HepG2 (cell line): ENCODE results near the gene NCOA6. TPM values are rescaled to one million over a fixed set of nuclear protein-coding genes. Genes with fewer than 3 reads are reported as not detected.

Experiments
- ATAC-seq: fragments of 200-7000 bp; cut with Tn5 transposase; 3 replicates; pipeline ENCODE4 v1.9.1; 2020; ENCODE audit warnings: mild to moderate bottlenecking, moderate library complexity
- BruUV-seq: library from RNA; stranded (reverse); fragments of 400-500 nt; replicated peaks from 2 replicates; lab custom pipeline; 2021; lab: Mats Ljungman, UMichigan
- CTCF ChIA-PET: fragments of 300-600 bp; formaldehyde crosslinking; extraction: SDS; loops from one replicate; lab custom pipeline; 2021; ENCODE audit warnings: low total read pairs, inconsistent platforms, low intra/inter-chr PET ratio; lab: Yijun Ruan, JAX
- POLR2A ChIA-PET: fragments of 350-600 bp; sonication (Branson Sonifier 250); formaldehyde crosslinking; loops from one replicate; lab custom pipeline; 2020; ENCODE audit warnings: antibody characterized with exemption, inconsistent platforms; lab: Yijun Ruan, JAX
- DNase-seq: peaks from one replicate; pipeline ENCODE4 v3.0.0-alpha.2; 2015; ENCODE audit warnings: low spot score
- FAIRE-seq: peaks from 3 replicates; lab custom pipeline; 2011; peaks lifted over from hg19 to GRCh38; lab: Jason Lieb, UNC
- H2AFZ ChIP-seq: one replicate; pipeline ENCODE4 v1.6.1; 2011; ENCODE audit warnings: low read length, inconsistent platforms
- H3K27ac ChIP-seq: fragments of 300-600 bp; 3 replicates; pipeline ENCODE4 v1.8.0; 2011; ENCODE audit warnings: mixed run types, mild to moderate bottlenecking, mixed read lengths, low read length, inconsistent platforms; ENCODE audit not compliant: insufficient read depth; ENCODE audit errors: extremely low read length
- H3K27me3 ChIP-seq, 2 experiments: fragments of 200-600 bp in 1 of 2; 2 replicates in 1 of 2; 3 replicates in 1 of 2; pipeline versions ENCODE4 v1.6.0 to v1.8.0; 2011; ENCODE audit warnings: low read length in 2 of 2, mild to moderate bottlenecking in 2 of 2, moderate library complexity in 2 of 2, inconsistent platforms in 1 of 2; ENCODE audit not compliant: insufficient read depth in 2 of 2, control insufficient read depth in 1 of 2
- H3K36me3 ChIP-seq, 2 experiments: fragments of 200-600 bp in 1 of 2; replicated peaks in 1 of 2; 2 replicates in 1 of 2; 3 replicates in 1 of 2; pipeline versions ENCODE4 v1.5.1 to v1.8.0; 2011; ENCODE audit warnings: low read length in 2 of 2, inconsistent platforms in 1 of 2; ENCODE audit not compliant: insufficient read depth in 2 of 2, control insufficient read depth in 1 of 2
- H3K4me1 ChIP-seq: 2 replicates; pipeline ENCODE4 v1.5.1; 2012; ENCODE audit warnings: low read length, inconsistent platforms; ENCODE audit not compliant: insufficient read depth
- H3K4me2 ChIP-seq: 2 replicates; pipeline ENCODE4 v1.6.0; 2011; ENCODE audit warnings: low read depth, low read length, inconsistent platforms
- H3K4me3 ChIP-seq, 3 experiments: fragments of 200-600 bp in 1 of 3; sonication (generic), shearing (Covaris generic) in 1 of 3; replicated peaks in 1 of 3; 2 replicates each; pipeline ENCODE4 v1.5.1; 2011 to 2016; ENCODE audit warnings: low read length in 3 of 3, inconsistent platforms in 2 of 3, low read depth in 2 of 3, mild to moderate bottlenecking in 2 of 3, control low read depth in 1 of 3, mixed read lengths in 1 of 3; ENCODE audit not compliant: insufficient read depth in 1 of 3
- H3K79me2 ChIP-seq: one replicate; pipeline ENCODE4 v1.6.1; 2011; ENCODE audit warnings: low read length, inconsistent platforms; ENCODE audit not compliant: insufficient read depth
- H3K9ac ChIP-seq: 2 replicates; pipeline ENCODE4 v1.6.0; 2011; ENCODE audit warnings: mild to moderate bottlenecking, low read depth, low read length, inconsistent platforms; ENCODE audit not compliant: insufficient read depth
- H3K9me3 ChIP-seq: 2 replicates; pipeline ENCODE4 v1.5.1; 2012; ENCODE audit warnings: mild to moderate bottlenecking, low read length
- H4K20me1 ChIP-seq: 2 replicates; pipeline ENCODE4 v1.6.0; 2011; ENCODE audit warnings: inconsistent platforms, mild to moderate bottlenecking, low read length, moderate library complexity; ENCODE audit not compliant: insufficient read depth
- CHD2 ChIP-seq: IDR thresholded peaks from 2 replicates; pipeline ENCODE4 v1.6.1; 2011; ENCODE audit warnings: low read depth, low read length, improper control_type of control experiment
- GZF1 ChIP-seq: sonication (generic); formaldehyde crosslinking; IDR thresholded peaks from 2 replicates; pipeline ENCODE4 v1.5.1; 2020; ENCODE audit warnings: mild to moderate bottlenecking, missing genetic modification reagents
- HDAC2 ChIP-seq: sonication (generic); formaldehyde crosslinking; IDR thresholded peaks from 2 replicates; pipeline ENCODE4 v1.4.0; 2020; ENCODE audit warnings: missing genetic modification reagents
- HOXA7 ChIP-seq: sonication (generic); formaldehyde crosslinking; IDR thresholded peaks from 2 replicates; pipeline ENCODE4 v1.8.1; 2022; ENCODE audit warnings: mild to moderate bottlenecking, missing genetic modification reagents, moderate library complexity
- IRX3 ChIP-seq: sonication (generic); formaldehyde crosslinking; IDR thresholded peaks from 2 replicates; pipeline ENCODE4 v1.8.1; 2023; ENCODE audit warnings: mild to moderate bottlenecking, low read depth, missing genetic modification reagents, borderline replicate concordance
- LCORL ChIP-seq, 2 experiments: fragments of 450-650 bp in 1 of 2; sonication (generic) in 1 of 2; formaldehyde crosslinking in 1 of 2; IDR thresholded peaks; 2 replicates each; pipeline versions ENCODE4 v1.5.0 to v1.6.1; 2017 to 2020; ENCODE audit warnings: antibody characterized with exemption in 1 of 2, missing genetic modification reagents in 1 of 2
- PPARG ChIP-seq: conservative IDR thresholded peaks from 2 replicates; pipeline ENCODE4 v1.6.1; 2016; ENCODE audit warnings: missing biosample characterization, missing genetic modification reagents
- SIN3A ChIP-seq: IDR thresholded peaks from 2 replicates; pipeline ENCODE4 v1.6.1; 2011; ENCODE audit warnings: low read depth, mild to moderate bottlenecking, control low read depth, low read length, borderline replicate concordance
- ZNF12 ChIP-seq: sonication (generic); formaldehyde crosslinking; IDR thresholded peaks from 2 replicates; pipeline ENCODE4 v1.5.0; 2020; ENCODE audit warnings: missing genetic modification reagents
- ZNF180 ChIP-seq: sonication (generic); formaldehyde crosslinking; IDR thresholded peaks from 2 replicates; pipeline ENCODE4 v1.4.0; 2020; ENCODE audit warnings: low read depth, missing genetic modification reagents, borderline replicate concordance
- ZNF430 ChIP-seq: sonication (generic); formaldehyde crosslinking; IDR thresholded peaks from 2 replicates; pipeline ENCODE4 v1.9.0; 2021; ENCODE audit warnings: mild to moderate bottlenecking, missing genetic modification reagents
- WGBS: methylation state at CpG from one replicate; pipeline ENCODE4 v1.1.6; 2017; ENCODE audit warnings: low lambda C conversion rate; 5-methylcytosine and 5-hydroxymethylcytosine counted together
- in situ Hi-C: cut with HindIII; loops from 2 replicates; pipeline ENCODE4 v1.10.0; 2017; ENCODE audit warnings: low pct_unique_long_range_greater_than_20kb; ENCODE audit not compliant: extremely low pct_ligation_motif_present
- intact Hi-C: fragments of 100-400 bp; cut with micrococcal nuclease; formaldehyde crosslinking; loops from one replicate; pipeline ENCODE4 v1.10.0; 2022; ENCODE audit not compliant: unreplicated experiment
- polyA plus RNA-seq, 8 experiments: library from polyadenylated mRNA; depleted of rRNA in 3 of 8; stranded (reverse) in 7 of 8; unstranded in 1 of 8; fragments of >200 nt; fragmentation: Illumina TruSeq in 4 of 8; extraction: Trizol in 4 of 8; gene quantifications; 2 replicates each; pipeline versions ENCODE4 v1.2.1 to v1.2.3, GENCODE V29; 2011 to 2016; ENCODE audit warnings: low read depth in 4 of 8, missing spikeins in 1 of 8, mixed read lengths in 1 of 8; ENCODE audit not compliant: insufficient read depth in 1 of 8
- total RNA-seq, 5 experiments: library from RNA; depleted of rRNA; stranded (reverse); fragments of >200 nt; fragmentation: Illumina TruSeq; extraction: Trizol; gene quantifications; 2 replicates each; pipeline ENCODE4 v1.2.3, GENCODE V29; 2016; ENCODE audit warnings: low read depth in 1 of 5
- TF ChIP-seq, protein P1 (sequence below): fragments of 450-650 bp; IDR thresholded peaks from 2 replicates; pipeline ENCODE4 v1.6.1; 2017
- TF ChIP-seq, protein P2 (sequence below): sonication (generic); formaldehyde crosslinking; IDR thresholded peaks from 2 replicates; pipeline ENCODE4 v1.9.0; 2021; ENCODE audit warnings: mild to moderate bottlenecking, missing genetic modification reagents

The NCOA6 gene
- total and polyA plus RNA-seq, 2 of the 13 experiments (the other 11 are each of a cell fraction or from before 2014, with no cell fraction given): 11.2 to 29.3 TPM

DNA sequence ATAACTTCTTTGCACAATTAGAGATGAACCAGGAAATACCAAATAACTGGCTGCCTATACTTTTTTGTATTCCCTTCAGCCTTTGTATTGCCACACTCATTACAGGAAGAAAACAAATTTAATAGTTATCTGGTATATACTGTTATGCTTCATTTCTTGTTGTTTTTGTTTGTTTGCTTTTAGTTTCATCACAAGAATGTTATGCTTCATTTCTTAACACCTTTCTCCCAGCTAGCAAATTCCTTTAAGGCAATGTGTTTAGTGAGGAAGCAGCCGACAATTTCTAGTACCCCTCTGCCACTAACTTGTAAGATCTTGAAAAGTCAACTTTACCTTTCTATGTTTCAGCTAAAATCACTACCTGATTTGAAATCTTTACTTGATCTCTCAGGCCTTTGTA lies 1.4 kb downstream of the NCOA6 start (continued):
- no peak for TF ChIP-seq GZF1 (CRISPR knock-in tag)
- TF ChIP-seq, all 625 proteins: peak for 19

DNA sequence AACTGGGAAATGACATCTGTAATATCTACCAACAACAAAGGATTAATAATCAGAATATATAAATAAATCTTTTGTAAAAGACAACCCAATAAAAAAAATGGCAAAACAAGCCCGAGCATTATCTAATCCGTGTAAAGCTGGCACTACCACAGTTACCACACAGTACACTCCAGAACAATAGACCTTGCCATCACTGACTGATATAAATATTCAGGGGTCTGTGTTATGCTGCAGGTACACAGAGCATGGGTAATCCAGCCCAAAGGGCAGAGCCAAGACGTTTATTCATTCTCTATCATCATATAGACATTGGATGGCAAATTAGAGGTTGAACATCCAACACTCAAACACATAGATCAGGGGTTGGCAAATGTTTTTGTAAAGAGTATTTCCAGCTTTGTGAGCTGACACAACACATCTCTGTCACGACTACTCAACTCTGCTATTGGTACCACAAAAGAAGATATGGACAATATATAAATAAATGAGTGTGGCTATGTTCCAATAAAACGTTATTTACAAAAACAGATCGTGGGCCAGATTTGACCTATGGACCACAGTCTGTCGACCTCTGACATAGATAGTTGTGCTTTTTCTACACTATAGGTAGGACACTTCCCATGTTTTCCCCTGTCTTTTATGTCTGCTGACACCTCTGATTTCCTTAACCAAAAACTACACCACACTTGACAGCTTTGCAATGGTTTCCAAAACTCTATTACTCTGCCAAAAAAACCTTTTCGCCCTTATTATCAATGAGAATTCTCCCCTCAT lies 4.5 kb downstream of the NCOA6 start:
- DNase-seq (no peak), ATAC-seq (no peak), FAIRE-seq (no peak)
- Histone ChIP-seq H3K4me2 (peak overlapping the region; percentile 8; the same call in 1 of the 2 replicates), H3K4me1 (peaks cover 41% of the 10 kb centered on the region), H3K27me3 (peaks cover 0 to 3% of the 10 kb centered on the region in 2 experiments; a peak in 1 of 5 replicates), H3K36me3 (no peaks in the 10 kb centered on the region; a peak in 1 of 5 replicates), H3K4me3 (no peak overlapping the region), H3K79me2 (peaks cover 87% of the 10 kb centered on the region), H3K27ac (no peak overlapping the region), H2AFZ (no peak overlapping the region), H4K20me1 (peaks cover 18% of the 10 kb centered on the region), H3K9me3 (no peaks in the 10 kb centered on the region), H3K9ac (no peak overlapping the region)
- ChIA-PET POLR2A (no interaction called here), CTCF (no interaction called here)
- 64% methylated on average over 8 of the region's 8 CpGs for WGBS
- intact Hi-C loops (no loop called here), in situ Hi-C loops (no loop called here)
- no TSS peak for BruUV-seq
- TF ChIP-seq LCORL (IDR thresholded peaks at IDR 0.05) (no peak), LCORL (CRISPR knock-in tag; IDR thresholded peaks at IDR 0.05) (no peak), ZNF12 (CRISPR knock-in tag) (no peak), IRX3 (no peak), HOXA7 (CRISPR knock-in tag) (no peak), PPARG (CRISPR knock-in tag) (peak; percentile 81), CHD2 (no peak), ZNF430 (CRISPR knock-in tag) (no peak), HDAC2 (CRISPR knock-in tag) (no peak), SIN3A (no peak), ZNF180 (CRISPR knock-in tag) (no peak)
- TF ChIP-seq, protein P1, sequence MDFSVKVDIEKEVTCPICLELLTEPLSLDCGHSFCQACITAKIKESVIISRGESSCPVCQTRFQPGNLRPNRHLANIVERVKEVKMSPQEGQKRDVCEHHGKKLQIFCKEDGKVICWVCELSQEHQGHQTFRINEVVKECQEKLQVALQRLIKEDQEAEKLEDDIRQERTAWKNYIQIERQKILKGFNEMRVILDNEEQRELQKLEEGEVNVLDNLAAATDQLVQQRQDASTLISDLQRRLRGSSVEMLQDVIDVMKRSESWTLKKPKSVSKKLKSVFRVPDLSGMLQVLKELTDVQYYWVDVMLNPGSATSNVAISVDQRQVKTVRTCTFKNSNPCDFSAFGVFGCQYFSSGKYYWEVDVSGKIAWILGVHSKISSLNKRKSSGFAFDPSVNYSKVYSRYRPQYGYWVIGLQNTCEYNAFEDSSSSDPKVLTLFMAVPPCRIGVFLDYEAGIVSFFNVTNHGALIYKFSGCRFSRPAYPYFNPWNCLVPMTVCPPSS: no peak
- TF ChIP-seq, protein P2, sequence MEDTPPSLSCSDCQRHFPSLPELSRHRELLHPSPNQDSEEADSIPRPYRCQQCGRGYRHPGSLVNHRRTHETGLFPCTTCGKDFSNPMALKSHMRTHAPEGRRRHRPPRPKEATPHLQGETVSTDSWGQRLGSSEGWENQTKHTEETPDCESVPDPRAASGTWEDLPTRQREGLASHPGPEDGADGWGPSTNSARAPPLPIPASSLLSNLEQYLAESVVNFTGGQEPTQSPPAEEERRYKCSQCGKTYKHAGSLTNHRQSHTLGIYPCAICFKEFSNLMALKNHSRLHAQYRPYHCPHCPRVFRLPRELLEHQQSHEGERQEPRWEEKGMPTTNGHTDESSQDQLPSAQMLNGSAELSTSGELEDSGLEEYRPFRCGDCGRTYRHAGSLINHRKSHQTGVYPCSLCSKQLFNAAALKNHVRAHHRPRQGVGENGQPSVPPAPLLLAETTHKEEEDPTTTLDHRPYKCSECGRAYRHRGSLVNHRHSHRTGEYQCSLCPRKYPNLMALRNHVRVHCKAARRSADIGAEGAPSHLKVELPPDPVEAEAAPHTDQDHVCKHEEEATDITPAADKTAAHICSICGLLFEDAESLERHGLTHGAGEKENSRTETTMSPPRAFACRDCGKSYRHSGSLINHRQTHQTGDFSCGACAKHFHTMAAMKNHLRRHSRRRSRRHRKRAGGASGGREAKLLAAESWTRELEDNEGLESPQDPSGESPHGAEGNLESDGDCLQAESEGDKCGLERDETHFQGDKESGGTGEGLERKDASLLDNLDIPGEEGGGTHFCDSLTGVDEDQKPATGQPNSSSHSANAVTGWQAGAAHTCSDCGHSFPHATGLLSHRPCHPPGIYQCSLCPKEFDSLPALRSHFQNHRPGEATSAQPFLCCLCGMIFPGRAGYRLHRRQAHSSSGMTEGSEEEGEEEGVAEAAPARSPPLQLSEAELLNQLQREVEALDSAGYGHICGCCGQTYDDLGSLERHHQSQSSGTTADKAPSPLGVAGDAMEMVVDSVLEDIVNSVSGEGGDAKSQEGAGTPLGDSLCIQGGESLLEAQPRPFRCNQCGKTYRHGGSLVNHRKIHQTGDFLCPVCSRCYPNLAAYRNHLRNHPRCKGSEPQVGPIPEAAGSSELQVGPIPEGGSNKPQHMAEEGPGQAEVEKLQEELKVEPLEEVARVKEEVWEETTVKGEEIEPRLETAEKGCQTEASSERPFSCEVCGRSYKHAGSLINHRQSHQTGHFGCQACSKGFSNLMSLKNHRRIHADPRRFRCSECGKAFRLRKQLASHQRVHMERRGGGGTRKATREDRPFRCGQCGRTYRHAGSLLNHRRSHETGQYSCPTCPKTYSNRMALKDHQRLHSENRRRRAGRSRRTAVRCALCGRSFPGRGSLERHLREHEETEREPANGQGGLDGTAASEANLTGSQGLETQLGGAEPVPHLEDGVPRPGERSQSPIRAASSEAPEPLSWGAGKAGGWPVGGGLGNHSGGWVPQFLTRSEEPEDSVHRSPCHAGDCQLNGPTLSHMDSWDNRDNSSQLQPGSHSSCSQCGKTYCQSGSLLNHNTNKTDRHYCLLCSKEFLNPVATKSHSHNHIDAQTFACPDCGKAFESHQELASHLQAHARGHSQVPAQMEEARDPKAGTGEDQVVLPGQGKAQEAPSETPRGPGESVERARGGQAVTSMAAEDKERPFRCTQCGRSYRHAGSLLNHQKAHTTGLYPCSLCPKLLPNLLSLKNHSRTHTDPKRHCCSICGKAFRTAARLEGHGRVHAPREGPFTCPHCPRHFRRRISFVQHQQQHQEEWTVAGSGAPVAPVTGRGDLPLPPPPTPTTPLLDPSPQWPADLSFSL (CRISPR knock-in tag): no peak
